ENCODE data around the gene DNAJC30. TPM values are rescaled to one million over a fixed set of nuclear protein-coding genes. Genes with fewer than 3 reads are reported as not detected.

Gene DNAJC30
- total RNA-seq, 4 donors from 2014 or later: 2.6 to 7.3 (median 3.4) TPM

DNA sequence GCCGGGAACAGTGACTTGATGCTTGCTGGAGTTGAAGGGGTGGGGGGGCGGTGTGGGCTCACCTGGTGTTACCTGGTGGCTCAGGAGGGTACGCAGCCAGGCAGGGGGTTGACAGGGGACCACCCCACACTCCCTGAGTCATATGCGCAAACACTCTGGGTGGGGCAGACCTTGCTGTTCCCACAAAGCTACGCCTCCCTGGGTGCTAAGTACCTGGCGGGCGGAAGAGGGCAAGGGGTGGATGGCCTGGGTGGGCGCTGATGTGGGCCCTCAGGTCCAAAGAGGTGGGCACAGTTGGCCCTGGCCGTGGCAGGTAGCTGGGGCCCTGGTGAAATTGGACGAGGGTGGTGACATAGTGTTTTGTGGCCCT lies 22.3 kb upstream of the DNAJC30 start:
- TF ChIP-seq, protein P1, sequence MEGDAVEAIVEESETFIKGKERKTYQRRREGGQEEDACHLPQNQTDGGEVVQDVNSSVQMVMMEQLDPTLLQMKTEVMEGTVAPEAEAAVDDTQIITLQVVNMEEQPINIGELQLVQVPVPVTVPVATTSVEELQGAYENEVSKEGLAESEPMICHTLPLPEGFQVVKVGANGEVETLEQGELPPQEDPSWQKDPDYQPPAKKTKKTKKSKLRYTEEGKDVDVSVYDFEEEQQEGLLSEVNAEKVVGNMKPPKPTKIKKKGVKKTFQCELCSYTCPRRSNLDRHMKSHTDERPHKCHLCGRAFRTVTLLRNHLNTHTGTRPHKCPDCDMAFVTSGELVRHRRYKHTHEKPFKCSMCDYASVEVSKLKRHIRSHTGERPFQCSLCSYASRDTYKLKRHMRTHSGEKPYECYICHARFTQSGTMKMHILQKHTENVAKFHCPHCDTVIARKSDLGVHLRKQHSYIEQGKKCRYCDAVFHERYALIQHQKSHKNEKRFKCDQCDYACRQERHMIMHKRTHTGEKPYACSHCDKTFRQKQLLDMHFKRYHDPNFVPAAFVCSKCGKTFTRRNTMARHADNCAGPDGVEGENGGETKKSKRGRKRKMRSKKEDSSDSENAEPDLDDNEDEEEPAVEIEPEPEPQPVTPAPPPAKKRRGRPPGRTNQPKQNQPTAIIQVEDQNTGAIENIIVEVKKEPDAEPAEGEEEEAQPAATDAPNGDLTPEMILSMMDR (IDR thresholded peaks at IDR 0.05; ENCODE audit: low read depth): no peak

DNA sequence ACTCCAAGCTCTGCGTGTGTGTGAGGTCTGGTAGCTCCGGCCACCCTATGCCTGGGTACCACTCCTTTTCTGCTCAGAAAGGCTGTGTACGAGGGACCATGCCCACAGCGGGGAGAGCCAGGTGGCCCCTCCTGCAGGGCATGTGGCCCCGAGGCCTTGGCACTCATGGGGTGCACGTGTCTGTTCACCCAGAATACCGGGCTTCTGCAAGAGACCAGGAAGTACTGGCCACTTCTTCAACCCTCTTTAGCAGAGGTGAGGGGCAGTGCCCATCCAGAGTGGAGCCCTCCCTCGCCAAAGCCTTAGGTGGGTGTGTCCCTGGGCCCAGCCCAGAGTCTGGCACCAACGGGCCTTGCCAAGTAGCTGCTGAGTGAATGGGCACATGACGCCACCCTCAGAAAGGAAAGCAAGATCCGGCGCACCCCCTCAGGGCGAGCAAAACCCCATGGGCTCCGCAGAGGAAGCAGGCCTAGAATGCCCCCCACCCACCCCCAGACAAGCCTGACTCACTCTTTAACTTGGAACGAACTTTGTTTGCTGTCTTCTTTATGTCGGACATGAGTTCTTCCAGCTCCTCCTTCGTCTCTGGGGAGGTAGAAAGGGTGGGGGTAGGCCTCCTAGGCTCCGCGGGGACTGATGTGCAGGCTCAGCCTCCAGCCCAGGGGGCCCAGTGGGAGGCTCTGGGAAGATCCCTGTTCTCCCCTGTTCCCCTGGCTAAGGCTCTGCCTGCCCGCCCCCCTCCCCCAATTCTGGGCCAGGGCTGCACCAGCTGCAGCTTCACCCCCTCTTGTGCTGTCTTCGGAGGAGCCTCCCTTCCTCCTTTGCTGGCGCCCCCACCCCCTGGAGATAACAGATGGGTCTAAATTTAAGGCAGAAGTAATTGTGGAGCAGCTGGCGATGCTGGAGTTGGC lies 21.6 kb upstream of the DNAJC30 start:
- TF ChIP-seq, protein P1 (IDR thresholded peaks at IDR 0.05; ENCODE audit: low read depth): no peak

DNA sequence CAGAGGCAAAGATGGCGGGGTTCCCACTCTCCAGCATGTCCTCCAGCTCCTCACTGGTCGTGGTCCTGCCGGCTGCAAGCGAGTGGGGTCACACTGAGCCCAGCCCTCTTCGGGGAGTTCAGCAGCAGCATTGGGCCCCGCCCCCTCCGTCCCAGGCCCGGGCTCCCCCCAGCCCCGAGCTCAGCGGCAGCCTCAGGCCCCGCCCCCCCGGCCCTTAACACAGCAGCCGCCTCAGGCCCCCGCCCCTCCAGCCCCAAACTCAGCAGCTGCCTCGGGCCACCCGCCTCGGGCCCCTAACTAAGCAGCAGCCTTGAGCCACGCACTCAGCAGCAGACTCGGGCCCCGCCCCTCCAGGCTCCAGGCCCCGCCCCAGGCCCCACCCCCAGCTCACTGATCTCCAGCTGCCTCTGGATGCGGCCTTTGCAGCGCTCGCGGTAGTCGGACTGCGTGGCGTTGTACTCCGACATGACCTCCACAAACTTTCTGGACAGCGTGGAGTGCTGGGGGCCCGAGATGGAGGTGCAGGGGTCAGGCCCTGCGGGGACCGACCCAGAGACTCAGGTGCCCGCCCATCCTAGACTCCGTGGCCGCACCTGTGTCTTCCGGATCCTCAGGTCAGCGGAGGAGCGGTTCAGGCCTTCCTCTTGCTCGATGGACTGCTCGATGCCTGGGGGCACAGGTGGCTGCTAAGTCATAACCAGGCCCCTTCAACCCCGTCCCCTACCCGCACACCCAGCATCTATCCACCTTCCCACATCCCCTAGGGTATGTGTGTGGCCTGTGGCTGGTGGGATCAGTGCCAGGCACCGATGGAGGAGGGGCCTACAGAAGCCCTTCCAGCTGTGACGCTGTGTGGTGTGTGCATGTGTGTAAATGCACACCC lies 20.7 kb upstream of the DNAJC30 start:
- TF ChIP-seq, protein P1 (IDR thresholded peaks at IDR 0.05; ENCODE audit: low read depth): no peak

DNA sequence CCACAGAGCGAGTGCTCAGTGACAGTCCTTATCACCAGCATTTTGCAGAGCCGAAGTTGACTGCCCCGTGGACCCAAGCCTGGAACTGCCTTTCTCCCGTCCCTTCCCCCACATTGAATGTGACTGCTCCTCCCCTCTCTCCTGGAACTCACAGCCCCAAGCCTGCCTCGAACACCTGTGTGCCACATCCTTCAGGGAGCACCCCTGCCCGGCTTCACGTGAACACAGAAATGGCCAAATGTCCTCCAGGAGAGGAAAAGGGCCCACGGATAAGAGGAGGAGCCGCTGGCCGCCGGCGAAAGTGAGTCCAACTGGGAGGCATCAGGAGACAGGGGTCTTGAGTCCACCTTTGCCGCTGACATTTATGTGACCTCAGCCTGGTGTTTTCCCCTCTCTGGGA lies 20.0 kb upstream of the DNAJC30 start:
- TF ChIP-seq, protein P1 (IDR thresholded peaks at IDR 0.05; ENCODE audit: low read depth): no peak

DNA sequence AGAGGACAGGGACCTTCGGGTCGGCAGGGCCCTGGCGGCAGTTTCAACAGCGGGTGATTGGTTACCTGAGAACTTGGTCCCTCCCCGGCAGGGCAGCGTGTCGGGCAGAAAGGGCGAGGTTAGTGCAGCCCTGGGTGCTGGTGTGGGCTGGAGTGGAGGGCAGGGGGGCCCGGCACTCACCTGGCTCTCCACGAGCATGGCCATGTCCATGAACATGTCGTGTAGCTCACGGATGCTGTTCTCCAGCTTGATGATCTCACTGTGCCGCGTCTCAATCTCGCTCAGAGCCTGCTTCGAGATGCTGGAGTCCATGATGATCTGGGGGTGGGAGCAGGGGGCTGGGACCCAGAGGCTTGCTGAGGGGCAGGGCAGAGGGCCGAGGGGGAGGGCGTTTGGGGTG lies 19.4 kb upstream of the DNAJC30 start:
- TF ChIP-seq, protein P1 (IDR thresholded peaks at IDR 0.05; ENCODE audit: low read depth): no peak

DNA sequence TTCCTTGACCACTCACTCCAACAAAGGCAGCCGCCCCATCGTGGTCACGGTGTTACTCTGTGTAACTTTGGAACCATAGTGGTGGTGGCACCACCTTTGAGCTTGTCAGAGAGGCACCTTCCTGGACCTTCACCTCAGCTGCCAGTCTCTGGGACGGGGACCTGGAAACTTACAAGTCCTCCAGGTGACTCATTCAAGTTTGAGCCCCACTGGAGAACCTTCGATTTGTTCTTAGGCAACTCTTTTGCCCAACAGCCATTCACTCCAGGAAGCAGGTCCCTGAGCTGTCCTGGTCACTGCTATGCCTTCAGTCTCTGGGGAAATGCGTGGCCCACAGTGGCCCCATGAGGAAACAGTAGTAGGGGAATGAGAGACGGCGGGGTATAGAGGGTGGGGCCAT lies 19.0 kb upstream of the DNAJC30 start:
- TF ChIP-seq, protein P1 (IDR thresholded peaks at IDR 0.05; ENCODE audit: low read depth): no peak

All from subcutaneous adipose tissue (tissue), 4 donors.